ENCODE results near the gene MAML3. TPM values are rescaled to one million over a fixed set of nuclear protein-coding genes. Genes with fewer than 3 reads are reported as not detected.

Gene MAML3
- total and polyA plus RNA-seq, 2 of the 13 experiments (the other 11 are each of a cell fraction or from before 2014, with no cell fraction given): 0.05 to 0.13 TPM

DNA sequence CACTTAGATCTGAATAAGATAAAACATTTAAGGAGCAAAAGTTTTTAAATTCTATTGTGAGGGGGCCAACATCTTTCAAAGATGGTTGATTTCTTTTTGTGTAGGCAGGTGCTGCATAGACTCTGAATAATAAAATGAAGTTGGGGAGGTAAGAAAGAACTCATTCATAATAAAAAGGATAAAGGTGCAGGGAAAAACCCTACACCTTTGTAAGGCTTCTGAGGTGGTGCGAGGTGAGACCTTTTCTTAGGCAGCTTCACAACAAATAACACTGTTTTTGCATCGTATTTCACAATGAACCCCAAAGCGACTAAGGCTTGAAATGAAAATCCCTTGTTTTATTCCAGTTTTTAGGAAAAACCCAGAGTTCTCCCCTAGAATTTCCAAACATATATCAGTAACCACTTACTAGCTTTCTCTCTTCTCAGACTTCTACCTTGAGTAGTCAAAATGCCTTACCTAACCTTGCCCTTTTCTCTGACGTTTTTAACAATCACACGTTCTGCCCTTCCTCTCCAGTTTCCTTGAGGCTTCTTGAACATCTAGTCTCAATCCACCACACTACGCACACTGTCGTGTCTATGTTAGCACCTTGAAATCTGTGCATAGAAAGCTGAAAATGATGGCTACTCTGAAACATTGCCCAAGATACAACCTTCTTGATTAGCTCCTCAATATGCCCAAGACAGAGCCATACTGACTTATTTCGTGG is 30.2 kb downstream of the MAML3 start:
- H3K36me3 ChIP-seq (replicated peaks in 1 of 2; ENCODE audit: control insufficient read depth in 1 of 2, insufficient read depth in 2 of 2, low read length in 2 of 2): no peaks in the 10 kb centered on the region
- no peaks in the 10 kb centered on the region for H3K9me3 ChIP-seq (ENCODE audit: low read length)
- H4K20me1 ChIP-seq (ENCODE audit: insufficient read depth, low read length): no peaks in the 10 kb centered on the region
- ChIA-PET POLR2A (no interaction called here), CTCF (ENCODE audit: low intra/inter-chr PET ratio, low total read pairs) (no interaction called here)
- DNase-seq (ENCODE audit: low spot score): no peak
- no peak for FAIRE-seq
- WGBS (ENCODE audit: low lambda C conversion rate): 36% methylated on average over 8 of the region's 8 CpGs
- H3K4me2 ChIP-seq (ENCODE audit: low read depth, low read length): no peak overlapping the region
- BruUV-seq (replicated peaks): no TSS peak
- intact Hi-C loops (cut with micrococcal nuclease; ENCODE audit: unreplicated experiment) (no loop called here), in situ Hi-C loops (cut with HindIII; ENCODE audit: extremely low pct_ligation_motif_present, low pct_unique_long_range_greater_than_20kb) (no loop called here)
- H3K79me2 ChIP-seq (ENCODE audit: insufficient read depth, low read length): no peaks in the 10 kb centered on the region
- no peak overlapping the region for H3K4me3 ChIP-seq (replicated peaks in 1 of 3; ENCODE audit: insufficient read depth in 1 of 3, low read depth in 2 of 3, low read length in 3 of 3)
- no peak overlapping the region for H3K9ac ChIP-seq (ENCODE audit: insufficient read depth, low read depth, low read length)
- no peaks in the 10 kb centered on the region for H3K4me1 ChIP-seq (ENCODE audit: insufficient read depth, low read length)
- H2AFZ ChIP-seq (ENCODE audit: low read length): no peak overlapping the region
- no peak overlapping the region for H3K27ac ChIP-seq (ENCODE audit: extremely low read length, insufficient read depth, low read length)
- no peaks in the 10 kb centered on the region; a peak in 1 of 5 replicates for H3K27me3 ChIP-seq (ENCODE audit: control insufficient read depth in 1 of 2, insufficient read depth in 2 of 2, low read length in 2 of 2)
- no peak for ATAC-seq
- TF ChIP-seq GPN1 (CRISPR knock-in tag; IDR thresholded peaks at IDR 0.05; ENCODE audit: borderline replicate concordance) (no peak), SRF (IDR thresholded peaks at IDR 0.05; ENCODE audit: low read depth, low read length) (no peak), ZFP82 (CRISPR knock-in tag; IDR thresholded peaks at IDR 0.05; ENCODE audit: borderline replicate concordance) (no peak), ZNF670 (CRISPR knock-in tag; IDR thresholded peaks at IDR 0.05; ENCODE audit: borderline replicate concordance) (no peak), HNF4A (CRISPR knock-in tag; IDR thresholded peaks at IDR 0.05) (no peak), RFX3 (CRISPR knock-in tag; IDR thresholded peaks at IDR 0.05) (no peak), RXRA (CRISPR knock-in tag; IDR thresholded peaks at IDR 0.05) (no peak), NR2F6 (IDR thresholded peaks at IDR 0.05) (no peak), NR2F6 (CRISPR knock-in tag; IDR thresholded peaks at IDR 0.05) (no peak), GATAD2A (CRISPR knock-in tag; IDR thresholded peaks at IDR 0.05) (no peak), MZF1 (CRISPR knock-in tag; IDR thresholded peaks at IDR 0.05; ENCODE audit: borderline replicate concordance) (no peak), FOXM1 (CRISPR knock-in tag; IDR thresholded peaks at IDR 0.05) (no peak), MAX (IDR thresholded peaks at IDR 0.05) (no peak), YEATS4 (CRISPR knock-in tag; IDR thresholded peaks at IDR 0.05; ENCODE audit: borderline replicate concordance) (no peak)
- TF ChIP-seq, protein P1, sequence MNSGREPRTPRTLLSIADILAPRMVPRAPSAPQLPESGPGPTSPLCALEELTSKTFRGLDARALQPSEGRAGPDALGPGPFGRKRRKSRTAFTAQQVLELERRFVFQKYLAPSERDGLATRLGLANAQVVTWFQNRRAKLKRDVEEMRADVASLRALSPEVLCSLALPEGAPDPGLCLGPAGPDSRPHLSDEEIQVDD (CRISPR knock-in tag; IDR thresholded peaks at IDR 0.05; ENCODE audit: borderline replicate concordance): no peak
- TF ChIP-seq, protein P2, sequence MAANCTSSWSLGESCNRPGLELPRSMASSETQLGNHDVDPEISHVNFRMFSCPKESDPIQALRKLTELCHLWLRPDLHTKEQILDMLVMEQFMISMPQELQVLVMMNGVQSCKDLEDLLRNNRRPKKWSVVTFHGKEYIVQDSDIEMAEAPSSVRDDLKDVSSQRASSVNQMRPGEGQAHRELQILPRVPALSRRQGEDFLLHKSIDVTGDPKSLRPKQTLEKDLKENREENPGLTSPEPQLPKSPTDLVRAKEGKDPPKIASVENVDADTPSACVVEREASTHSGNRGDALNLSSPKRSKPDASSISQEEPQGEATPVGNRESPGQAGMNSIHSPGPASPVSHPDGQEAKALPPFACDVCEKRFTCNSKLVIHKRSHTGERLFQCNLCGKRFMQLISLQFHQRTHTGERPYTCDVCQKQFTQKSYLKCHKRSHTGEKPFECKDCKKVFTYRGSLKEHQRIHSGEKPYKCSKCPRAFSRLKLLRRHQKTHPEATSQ (CRISPR knock-in tag; IDR thresholded peaks at IDR 0.05; ENCODE audit: borderline replicate concordance): no peak
- TF ChIP-seq, protein P3, sequence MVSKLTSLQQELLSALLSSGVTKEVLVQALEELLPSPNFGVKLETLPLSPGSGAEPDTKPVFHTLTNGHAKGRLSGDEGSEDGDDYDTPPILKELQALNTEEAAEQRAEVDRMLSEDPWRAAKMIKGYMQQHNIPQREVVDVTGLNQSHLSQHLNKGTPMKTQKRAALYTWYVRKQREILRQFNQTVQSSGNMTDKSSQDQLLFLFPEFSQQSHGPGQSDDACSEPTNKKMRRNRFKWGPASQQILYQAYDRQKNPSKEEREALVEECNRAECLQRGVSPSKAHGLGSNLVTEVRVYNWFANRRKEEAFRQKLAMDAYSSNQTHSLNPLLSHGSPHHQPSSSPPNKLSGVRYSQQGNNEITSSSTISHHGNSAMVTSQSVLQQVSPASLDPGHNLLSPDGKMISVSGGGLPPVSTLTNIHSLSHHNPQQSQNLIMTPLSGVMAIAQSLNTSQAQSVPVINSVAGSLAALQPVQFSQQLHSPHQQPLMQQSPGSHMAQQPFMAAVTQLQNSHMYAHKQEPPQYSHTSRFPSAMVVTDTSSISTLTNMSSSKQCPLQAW (CRISPR knock-in tag; IDR thresholded peaks at IDR 0.05): no peak

Data from HepG2 (cell line).